HG03097 (cell line): ENCODE data around the gene TRIM32.

Experiments used
- ATAC-seq: cut with Tn5 transposase; IDR thresholded peaks from one replicate; pipeline ENCODE4 v1.9.1; 2021; ENCODE audit not compliant: unreplicated experiment, low FRiP score

The TRIM32 gene, protein sequence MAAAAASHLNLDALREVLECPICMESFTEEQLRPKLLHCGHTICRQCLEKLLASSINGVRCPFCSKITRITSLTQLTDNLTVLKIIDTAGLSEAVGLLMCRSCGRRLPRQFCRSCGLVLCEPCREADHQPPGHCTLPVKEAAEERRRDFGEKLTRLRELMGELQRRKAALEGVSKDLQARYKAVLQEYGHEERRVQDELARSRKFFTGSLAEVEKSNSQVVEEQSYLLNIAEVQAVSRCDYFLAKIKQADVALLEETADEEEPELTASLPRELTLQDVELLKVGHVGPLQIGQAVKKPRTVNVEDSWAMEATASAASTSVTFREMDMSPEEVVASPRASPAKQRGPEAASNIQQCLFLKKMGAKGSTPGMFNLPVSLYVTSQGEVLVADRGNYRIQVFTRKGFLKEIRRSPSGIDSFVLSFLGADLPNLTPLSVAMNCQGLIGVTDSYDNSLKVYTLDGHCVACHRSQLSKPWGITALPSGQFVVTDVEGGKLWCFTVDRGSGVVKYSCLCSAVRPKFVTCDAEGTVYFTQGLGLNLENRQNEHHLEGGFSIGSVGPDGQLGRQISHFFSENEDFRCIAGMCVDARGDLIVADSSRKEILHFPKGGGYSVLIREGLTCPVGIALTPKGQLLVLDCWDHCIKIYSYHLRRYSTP

DNA sequence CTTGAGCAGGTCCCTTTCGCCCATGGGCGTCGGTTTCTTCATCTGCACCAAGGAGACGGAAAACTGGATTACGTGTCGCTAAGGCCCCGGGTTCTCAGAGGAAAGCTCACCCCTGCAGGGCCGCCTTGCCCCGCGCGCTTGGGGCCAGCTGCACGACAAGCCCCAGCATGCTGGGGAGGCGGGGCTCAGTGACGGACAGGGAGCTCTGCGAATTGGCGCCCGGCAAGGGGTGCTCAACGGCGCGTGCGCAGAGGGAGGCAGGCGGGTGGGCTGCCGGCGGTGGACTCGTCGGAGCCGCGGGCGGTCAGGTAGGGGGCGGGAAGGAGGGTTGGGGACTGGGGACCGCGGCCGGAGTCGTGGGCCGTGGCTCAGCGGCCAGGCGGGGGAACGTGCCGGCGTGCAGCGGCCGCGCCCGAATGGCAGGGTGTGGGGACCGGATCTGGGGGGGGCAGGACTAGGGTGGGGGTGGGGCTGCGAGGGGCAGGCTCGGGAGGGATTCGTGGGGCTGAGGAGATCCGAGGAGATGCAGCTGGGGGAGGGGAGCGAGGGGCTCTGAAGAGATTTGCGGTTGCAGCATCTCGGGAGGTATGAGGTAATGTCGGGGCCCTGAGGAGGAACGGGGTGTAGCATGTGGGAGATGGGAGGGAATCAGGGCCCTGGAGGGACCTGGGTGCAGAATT lies at the start of gene TRIM32:
TSS of gene TRIM32 (plus strand) at position 232 of the 680 bp plus-strand sequence. CDS start 10,438 bp downstream, outside the sequence.
- ATAC-seq = peak; percentile 100

DNA sequence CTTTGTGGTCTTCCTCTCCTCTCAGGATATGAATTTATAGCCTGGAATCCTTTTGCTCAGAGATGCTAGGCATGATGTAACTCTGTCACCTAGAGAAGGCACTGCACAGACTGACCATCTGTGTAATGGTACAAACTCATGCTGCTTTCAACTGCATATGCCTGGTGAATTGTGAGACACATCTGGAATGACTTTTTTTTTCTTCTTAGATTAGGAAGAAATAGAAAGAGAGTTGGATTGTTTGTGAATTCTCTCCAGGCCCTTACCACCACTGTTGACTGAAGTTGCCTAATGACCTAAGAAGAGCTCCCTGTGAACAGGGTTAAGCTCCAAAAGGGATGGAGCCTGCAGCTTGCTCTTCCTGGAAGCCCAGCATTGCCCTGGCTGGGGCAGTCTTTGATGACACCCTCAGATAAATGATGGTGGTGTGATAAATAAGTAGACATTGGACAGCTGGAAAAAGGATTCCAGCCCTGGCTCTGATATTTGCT lies 47.8 kb upstream of the TRIM32 start:
- ATAC-seq = no peak

DNA sequence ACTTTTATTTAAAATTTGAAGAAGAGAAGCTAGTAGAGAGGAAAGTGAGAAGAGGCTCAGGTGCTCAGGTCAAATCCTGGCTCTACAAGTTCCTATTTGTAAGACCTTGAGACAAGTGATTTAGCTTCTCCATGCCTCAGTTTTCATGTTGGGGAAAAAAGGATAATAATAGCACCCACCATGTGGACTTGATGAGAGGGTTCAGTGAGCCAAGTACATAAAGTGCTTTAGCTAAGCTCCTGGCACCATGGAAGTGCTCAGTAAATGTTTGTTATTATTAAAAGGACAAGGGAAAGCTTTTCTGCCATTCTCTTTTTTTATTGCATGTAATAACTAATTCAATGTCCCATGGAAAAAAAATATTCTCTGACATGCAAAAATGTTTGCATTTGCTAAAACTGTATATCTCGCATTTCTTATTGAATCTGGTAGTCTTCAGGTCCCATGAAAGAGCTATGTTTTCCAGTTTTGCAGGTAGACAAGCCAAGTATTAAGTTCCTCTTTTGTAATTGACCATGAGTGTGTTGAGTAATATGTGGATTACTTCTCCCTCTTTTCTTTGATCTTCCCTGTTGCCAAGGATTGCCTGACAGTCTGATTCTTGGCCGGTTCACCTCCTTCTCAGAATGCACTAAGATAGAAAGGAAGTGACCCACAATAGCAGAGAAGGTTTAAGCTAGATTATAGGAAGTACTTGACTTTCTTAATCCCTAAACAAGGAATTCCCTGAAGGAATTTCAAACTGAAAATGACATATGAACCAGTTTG lies 45.6 kb upstream of the TRIM32 start:
- ATAC-seq = no peak

DNA sequence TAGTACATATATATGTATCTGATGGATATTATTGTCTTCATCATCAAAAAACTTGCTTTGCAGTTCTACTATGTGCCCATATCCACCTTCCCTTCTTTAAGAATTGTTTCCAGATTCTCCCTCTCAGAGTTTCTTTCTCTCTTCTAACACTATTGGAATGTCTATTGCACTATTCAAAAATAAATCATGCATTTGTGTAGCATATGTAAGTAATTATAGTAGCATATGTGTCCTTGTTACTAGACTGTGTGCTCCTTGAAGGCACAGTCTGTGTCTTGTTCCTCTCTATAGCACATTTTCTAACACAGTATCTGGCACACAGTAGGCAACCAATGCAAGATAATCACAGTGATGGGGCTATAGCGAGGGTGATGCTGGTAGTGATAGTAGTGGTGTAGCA lies 43.4 kb upstream of the TRIM32 start:
- no peak for ATAC-seq

DNA sequence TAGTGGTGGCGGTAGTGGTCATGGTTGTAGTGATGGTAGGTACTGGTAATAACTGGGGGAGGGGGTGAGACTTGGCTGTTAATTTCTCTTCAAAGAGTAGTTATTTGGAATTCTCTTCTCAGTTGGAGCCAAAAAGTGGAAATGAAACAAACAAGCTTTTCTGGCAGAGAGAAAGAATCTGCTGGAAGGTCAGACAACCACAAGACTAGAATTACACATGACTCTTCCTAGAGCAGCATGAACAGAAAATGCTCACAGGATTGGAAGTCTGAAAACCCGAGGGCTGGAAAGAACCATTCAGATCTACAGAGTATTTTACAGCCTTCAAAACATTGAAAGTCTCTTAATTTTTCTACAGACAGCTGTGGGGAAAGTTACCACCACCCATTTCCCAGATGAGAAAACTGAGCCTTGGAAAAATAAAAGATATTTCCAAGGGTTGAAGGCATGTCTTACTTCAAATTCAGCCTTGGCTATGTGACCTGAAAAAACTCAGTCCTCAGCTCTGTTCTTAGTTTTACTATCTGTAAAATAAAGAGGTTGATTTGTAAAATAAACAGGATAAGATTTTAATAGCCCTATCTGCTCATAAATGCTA lies 42.9 kb upstream of the TRIM32 start:
- no peak for ATAC-seq

DNA sequence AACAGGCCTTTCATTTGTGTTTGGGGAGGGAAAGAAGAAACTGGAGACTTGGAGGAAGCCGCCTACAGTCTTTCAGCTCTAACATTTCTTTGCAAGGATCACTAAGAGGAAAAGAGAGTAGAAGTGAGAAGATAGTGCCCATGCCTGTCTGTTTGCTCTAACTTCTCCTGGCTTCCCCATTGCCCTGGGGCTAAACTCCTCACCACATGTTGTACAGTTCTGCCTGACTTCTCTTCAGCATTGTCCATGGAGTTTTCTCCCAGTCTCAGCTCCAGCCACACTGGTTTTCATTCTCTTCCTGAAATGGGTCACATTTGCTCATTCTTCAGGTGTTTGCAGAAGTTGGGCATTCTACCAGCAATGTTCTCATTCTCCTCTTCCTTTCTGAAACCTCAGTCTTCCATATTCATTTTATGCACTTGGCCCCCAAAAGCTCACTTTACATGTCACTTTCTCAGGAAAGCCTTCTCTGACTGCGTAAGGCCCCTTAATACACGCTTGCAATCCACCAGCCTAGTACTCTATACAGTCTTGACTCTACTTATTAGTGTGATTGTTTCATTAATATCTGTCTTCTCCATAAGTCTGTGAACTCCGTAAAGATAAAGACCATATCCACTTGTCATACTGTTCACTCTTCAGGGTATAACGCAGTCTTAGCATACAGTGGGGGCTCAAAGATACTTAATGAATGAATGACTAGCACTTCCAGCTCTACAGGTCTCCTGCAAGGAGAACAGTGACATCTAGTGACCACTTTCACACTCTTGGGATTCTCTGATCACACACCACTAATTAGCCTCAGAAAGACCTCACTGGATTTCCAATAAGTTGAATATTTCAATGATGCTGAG lies 40.2 kb upstream of the TRIM32 start:
- ATAC-seq = no peak

DNA sequence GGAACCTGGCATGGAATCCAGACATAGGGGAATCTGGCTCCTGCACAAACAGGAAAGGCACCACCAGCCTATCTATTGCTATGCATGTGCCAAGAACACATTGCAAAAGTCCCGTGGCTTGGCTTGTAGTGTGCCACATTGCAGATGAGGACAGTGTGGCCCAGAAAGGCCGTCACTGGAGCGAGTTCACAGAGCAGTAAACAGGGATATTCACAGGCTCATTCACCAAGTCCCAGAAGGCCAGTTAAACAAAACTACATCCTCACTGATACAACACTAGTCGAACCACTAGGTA lies 39.6 kb upstream of the TRIM32 start:
- ATAC-seq = no peak

DNA sequence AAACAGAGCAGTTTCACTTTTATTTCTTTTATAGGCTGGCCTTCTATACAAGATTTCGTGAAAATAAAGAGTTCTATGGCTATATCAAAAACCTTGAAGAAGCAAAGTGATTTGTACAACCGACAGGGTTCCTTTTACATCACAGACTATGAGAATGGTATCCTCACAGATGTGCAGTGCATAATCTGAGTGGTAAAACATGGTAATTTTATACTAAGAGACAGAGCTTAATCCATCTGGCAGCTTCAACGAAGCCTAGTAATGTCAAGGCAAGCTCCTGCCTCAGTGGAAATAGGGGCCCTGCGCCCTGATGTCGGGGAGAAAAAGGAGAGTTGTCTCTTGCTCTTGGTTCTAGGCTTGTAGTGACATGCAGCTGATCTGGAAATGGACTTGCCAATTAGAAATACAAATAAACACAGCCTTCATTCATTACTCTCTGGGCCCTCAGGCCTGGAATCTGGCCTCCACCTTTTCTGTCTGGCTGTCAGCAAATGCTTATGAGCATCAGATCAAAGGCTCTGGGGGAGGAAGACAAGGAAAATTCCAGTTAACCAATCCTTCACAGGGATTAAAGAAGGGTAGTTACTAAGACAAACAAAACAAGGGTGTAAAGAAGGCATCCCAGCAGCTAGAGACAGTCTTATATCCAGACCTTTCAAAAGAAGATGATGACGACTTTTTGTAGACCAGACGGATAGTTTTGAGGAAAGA lies 33.6 kb upstream of the TRIM32 start:
- no peak for ATAC-seq

DNA sequence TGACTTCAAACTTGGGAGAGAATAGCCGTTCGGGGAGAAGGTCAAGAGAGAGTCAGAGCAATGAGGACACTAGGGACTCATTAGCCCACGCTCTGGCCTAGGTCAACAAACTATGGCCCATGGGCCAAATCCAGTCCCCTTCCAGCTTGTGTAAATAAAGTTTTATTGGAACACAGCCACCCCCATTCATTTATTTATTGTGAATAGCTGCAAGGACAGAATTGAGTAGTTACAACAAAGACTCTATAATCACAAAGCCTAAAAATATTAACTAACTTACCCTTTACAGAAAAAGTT lies 33.1 kb upstream of the TRIM32 start:
- no peak for ATAC-seq

DNA sequence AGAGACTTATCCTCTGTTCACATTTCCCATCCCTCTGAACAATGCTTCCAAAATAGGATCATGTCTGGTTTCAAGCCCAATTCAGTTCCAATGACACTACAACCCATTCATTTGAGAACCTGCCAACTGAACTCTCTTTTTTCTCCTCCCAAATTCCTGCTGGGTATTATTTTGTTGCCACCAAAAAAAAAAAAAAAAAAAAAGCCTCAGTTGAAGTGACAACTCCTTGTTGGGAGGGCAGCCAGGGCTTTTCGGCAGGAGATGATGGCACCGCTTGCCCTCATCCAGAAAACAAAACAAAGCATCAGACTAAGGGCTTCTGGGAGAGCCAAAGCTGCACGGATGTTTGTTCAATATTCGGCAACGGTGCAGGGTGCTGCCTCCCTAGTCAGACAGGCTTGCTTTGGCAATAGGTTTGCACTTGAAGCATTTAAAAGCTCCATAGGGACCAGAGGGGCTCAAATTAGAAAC lies 30.6 kb upstream of the TRIM32 start:
- no peak for ATAC-seq

DNA sequence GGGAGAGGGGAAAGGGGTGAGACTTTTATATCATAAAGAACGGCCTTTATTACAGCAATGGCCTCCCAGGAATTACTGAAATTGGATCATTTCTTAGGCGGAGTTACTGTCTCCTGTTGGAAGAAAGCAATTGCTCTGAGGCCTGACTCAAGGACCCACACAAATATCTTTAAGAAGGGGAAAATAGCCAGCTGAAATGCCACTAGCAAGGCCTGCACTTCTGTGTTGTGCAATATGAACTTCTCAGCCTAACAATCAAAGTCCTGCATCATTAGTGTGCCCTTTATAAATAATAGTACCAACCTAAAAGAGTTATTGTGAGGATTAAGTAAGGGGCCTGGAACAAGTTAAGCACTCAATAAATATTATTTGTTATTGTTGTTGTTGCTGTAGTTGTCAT lies 30.1 kb upstream of the TRIM32 start:
- no peak for ATAC-seq

DNA sequence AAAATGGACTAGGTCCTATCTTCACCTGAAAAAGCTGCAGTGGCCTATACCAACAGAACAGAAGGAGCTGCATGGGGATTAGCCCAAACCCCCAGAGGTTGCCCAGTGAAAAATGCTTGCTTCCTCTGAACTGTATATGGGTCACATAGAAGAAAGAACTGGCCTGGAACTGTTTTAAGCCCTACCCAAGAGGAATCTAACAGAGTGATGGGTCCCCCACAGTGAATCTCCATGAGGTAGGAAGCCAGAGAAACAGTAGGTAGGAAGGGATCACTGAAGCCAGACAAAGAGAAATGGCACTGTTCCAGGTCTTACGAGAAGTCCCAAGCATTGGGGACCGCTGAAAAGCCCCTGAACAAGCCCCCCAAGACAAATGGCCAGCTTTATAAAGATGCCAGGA lies 28.8 kb upstream of the TRIM32 start:
- ATAC-seq = no peak

DNA sequence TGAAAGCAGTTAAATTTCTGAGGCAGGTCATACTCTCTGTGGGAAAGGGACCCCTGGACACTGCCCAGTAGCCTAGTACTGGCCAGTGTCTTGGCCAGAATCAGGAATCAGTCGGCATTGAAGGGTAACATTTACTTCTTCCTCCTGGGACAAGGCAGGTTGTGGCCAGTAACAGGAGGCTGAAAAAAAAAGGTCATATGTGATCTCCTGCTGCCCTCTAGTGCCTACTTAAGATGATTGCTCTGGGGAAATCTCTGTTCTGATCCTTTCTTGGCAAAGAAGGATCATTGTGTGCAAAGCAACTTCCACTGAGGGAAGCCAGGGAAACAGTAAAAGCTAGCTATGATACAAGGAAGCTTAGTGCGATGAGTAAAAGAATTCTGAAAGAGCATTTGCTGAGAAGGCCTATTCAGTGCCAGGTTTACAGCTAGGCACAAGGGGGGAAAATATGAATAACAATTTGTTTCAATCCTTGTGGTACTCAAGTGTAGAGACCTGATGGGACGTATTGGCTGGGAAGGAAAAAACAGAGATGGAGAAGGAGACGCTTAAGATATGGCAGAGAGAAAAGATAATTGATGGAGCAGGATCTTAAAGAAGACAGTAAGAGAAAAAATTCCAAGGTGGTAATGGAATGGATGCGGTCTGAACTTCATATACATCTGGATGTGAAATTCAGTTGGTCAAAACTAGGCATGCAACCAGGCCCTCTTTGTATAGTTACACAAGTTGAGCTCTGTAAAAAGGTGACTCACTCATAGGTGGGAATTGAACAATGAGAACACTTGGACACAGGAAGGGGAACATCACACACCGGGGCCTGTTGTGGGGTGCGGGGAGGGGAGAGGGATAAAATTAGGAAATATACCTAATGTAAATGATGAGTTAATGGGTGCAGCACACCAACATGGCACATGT lies 25.8 kb upstream of the TRIM32 start:
- no peak for ATAC-seq

DNA sequence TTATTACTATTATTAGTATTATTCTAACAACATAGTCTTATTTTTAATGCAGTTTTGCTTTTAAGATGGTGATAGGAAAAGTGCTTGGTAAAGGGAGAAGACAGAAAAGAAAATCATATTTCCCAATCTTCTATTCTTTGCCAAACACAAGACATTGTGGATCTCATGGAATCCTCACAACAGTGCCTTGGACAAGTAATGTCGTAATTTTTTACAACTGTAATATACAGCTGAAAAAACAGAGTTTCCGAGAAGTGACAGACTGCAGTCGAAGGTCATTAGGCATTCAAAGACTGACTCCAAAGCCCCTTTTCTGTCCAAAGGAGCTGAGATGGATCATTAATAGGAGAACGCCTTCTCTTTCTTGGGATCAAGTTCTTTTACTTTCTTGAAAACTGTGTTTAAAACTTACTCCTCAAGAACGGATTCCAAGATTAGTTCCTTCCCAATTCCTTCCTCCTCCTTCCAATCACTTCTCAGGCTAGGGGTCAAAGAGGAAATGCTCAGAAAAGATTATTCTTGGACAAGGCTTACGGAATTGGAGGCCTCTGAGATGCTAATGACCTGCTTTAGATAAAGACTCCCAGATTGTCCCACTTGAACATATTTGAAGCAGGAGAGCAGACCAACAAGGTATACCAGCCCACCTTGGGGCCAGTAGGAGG lies 24.3 kb upstream of the TRIM32 start:
- no peak for ATAC-seq

DNA sequence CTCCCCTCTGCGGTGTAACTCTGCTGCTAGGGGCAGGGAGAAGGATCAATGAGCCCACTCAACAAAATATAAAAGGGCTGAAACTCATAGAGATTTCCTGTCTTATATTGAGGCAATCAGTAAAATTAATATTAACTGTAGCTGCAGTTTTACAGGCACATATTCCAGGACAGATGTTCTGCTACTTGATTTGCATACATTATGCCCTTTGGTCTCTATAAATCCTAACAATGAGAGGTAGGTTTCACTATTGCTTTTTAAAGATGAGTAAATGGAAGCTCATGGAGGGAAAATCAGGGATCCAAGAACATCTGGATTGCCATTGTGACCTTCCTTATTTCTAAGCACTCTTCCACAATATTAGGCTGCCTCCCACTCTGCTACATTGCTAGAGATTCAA lies 23.5 kb upstream of the TRIM32 start:
- ATAC-seq = no peak

DNA sequence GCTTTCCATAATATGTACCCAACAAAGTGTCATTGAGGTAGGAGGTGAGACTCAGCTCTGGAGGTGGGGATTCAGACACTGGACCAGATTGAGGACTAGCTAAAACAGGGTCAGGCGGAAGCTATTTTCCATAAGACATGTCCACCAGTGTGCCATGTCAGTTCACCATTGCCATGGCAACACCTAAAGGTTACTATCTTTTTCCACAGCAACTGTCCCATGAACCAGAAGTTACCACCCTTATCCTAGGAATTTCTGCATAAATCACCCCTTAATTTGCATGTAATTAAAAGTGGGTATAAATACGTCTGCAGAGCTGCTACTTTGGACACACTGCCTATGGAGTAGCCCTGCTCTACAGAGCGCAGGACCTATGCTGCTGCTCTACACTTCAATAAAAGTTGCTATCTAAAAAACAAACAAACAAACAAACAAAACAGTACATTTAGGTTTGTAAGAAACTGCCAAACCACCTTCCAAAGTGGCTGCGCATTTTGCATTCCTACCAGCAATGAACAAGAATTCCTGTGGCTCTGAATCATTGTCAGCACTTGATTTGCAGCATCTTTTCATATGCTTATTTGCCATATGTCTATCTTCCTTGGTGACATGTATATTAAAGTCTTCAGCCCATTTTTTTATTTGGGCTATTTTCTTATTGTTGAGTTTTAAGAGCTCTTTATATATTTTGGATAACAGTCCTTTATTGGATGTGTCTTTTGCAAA lies 18.0 kb upstream of the TRIM32 start:
- ATAC-seq = no peak

DNA sequence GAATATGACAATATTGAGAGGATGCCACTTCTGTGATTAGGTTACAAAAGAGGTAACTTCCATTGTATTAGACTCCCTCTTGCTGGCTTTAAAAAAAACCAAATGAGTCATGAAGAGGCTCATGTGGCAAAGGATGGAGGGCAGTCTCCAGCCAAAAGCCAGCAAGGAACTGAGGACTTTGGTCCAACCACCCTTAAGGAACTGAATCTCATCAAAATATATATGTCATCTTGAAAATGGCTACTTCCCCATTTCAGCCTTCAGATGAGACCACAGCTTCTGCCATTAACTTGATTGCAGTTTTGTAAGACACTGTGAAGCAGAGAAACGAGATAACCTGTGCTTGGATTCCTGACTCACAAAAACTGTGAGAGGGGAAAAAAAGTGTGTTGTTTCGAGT lies 15.5 kb upstream of the TRIM32 start:
- no peak for ATAC-seq
